Measurements from ENCODE around the gene PRKCE.

Gene PRKCE

DNA sequence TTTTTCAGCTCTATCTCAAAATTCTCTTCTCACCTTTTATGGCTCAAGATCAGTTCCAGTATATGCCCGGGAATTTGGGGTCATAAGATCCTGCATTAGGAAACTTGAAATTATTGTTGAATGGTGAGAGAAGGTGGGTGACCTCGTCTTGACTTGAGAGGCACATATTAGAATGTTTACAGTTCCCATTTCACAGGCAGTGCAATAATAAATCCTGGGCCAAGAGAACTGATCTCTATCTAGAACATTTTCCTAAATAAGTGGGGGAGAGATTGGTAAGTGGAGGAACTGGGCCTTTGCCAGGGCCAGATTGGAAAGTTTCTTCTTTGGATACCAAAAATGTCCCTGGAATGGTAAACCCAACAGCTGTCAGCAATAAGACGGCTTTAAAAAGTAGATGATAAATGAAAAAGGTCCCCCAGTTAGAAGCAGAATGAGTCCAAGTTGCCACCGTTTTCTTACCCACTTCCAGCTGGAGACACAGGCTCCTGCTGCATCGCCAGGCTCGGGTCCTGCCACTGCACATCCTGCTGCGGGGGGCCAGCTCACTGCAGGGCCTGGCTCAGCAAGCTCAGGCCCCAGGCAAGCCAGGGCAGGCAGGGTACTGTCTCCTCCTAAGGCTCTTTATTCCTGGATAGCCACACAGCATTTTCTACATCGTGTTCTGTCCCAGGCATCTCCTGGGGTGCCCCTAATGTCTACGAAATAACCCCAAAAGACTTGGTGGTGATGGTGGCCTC is 519.3 kb downstream of the PRKCE start:
- Histone ChIP-seq H3K4me3 (ENCODE audit: low read length in 2 of 2) (no peak overlapping the region), H3K4me1 (ENCODE audit: control insufficient read depth, insufficient read depth, low read length) (peaks cover 14% of the 10 kb centered on the region), H3K27ac (ENCODE audit: low read length) (no peak overlapping the region), H3K9me3 (ENCODE audit: control insufficient read depth in 2 of 2, low read length in 2 of 2) (no peaks in the 10 kb centered on the region), H3K27me3 (ENCODE audit: control insufficient read depth in 1 of 2, insufficient read depth in 2 of 2, low read length in 2 of 2) (no peaks in the 10 kb centered on the region), H3K9ac (ENCODE audit: low read length in 2 of 2) (no peak overlapping the region), H3K36me3 (ENCODE audit: control insufficient read depth in 2 of 2, insufficient read depth in 2 of 2, low read length in 2 of 2) (no peaks in the 10 kb centered on the region)

DNA sequence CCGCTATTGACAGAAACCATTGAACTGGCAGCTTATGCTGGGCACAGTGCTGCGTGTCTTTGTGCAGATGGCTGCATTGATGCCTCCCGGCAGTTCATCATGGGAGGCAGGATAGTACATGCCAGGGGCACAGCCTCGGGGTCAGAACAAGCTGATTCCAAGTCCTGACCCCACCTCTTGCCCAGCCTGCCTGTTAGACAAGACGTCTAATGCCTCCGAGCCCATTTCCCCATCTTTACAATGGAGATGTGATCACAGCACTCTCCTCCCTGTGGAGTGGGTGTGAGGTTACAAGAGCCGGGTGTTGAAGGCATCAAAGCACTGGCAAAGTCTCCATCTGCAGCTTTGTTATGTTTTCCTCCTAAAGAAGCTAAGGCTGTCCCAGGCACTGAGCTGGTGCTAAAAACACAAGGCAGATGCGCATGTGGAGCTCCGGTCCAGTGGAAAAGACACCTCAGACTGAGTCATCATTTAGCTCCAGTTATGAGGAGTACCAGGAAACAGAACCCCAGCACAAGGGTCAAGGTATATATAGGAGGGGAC is 520.0 kb downstream of the PRKCE start:
- H3K27me3 ChIP-seq (ENCODE audit: control insufficient read depth in 1 of 2, insufficient read depth in 2 of 2, low read length in 2 of 2): no peaks in the 10 kb centered on the region
- H3K4me1 ChIP-seq (ENCODE audit: control insufficient read depth, insufficient read depth, low read length): peaks cover 14% of the 10 kb centered on the region
- no peak overlapping the region for H3K27ac ChIP-seq (ENCODE audit: low read length)
- no peak overlapping the region for H3K9ac ChIP-seq (ENCODE audit: low read length in 2 of 2)
- H3K9me3 ChIP-seq (ENCODE audit: control insufficient read depth in 2 of 2, low read length in 2 of 2): no peaks in the 10 kb centered on the region
- no peaks in the 10 kb centered on the region for H3K36me3 ChIP-seq (ENCODE audit: control insufficient read depth in 2 of 2, insufficient read depth in 2 of 2, low read length in 2 of 2)
- no peak overlapping the region for H3K4me3 ChIP-seq (ENCODE audit: low read length in 2 of 2)

DNA sequence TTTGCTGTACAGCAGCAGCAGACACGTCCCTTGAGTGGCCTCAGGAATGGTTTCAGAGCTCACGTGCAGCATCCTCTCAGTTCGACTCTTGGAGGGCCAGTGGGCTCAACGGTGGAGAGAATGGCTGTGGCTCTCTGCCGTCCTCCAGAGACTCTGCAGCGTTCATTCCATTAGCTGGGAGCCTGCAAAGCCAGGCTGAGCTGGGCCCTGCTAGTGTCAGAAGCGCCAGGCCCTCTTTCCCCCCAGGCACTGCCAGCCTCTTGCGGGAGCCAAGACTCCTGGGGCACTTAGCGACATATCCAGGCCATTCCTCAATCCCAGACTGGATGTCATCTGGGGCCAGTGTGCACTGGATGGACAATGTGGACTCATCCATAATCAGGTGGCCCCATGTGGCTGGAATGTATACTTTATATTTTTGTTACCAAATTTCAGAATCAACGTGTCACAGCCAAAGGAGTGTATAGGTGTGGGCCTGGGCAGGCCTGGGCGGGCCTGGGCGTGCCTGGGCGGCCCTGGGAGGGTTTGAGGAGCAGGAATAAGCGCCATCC is 520.6 kb downstream of the PRKCE start:
- no peaks in the 10 kb centered on the region for H3K27me3 ChIP-seq (ENCODE audit: control insufficient read depth in 1 of 2, insufficient read depth in 2 of 2, low read length in 2 of 2)
- no peak overlapping the region for H3K9ac ChIP-seq (ENCODE audit: low read length in 2 of 2)
- H3K27ac ChIP-seq (ENCODE audit: low read length): no peak overlapping the region
- H3K4me3 ChIP-seq (ENCODE audit: low read length in 2 of 2): no peak overlapping the region
- H3K4me1 ChIP-seq (ENCODE audit: control insufficient read depth, insufficient read depth, low read length): peaks cover 14% of the 10 kb centered on the region
- no peaks in the 10 kb centered on the region for H3K36me3 ChIP-seq (ENCODE audit: control insufficient read depth in 2 of 2, insufficient read depth in 2 of 2, low read length in 2 of 2)
- no peaks in the 10 kb centered on the region for H3K9me3 ChIP-seq (ENCODE audit: control insufficient read depth in 2 of 2, low read length in 2 of 2)

GRCh38 chr2:46173030-46173429 is 521.6 kb downstream of the PRKCE start:
- H3K9me3 ChIP-seq (ENCODE audit: control insufficient read depth in 2 of 2, low read length in 2 of 2): no peaks in the 10 kb centered on the region
- H3K4me3 ChIP-seq (ENCODE audit: low read length in 2 of 2): no peak overlapping the region
- H3K27me3 ChIP-seq (ENCODE audit: control insufficient read depth in 1 of 2, insufficient read depth in 2 of 2, low read length in 2 of 2): no peaks in the 10 kb centered on the region
- no peaks in the 10 kb centered on the region for H3K36me3 ChIP-seq (ENCODE audit: control insufficient read depth in 2 of 2, insufficient read depth in 2 of 2, low read length in 2 of 2)
- peaks cover 14% of the 10 kb centered on the region for H3K4me1 ChIP-seq (ENCODE audit: control insufficient read depth, insufficient read depth, low read length)
- no peak overlapping the region for H3K9ac ChIP-seq (ENCODE audit: low read length in 2 of 2)
- no peak overlapping the region for H3K27ac ChIP-seq (ENCODE audit: low read length)

- H3K4me1 ChIP-seq (ENCODE audit: control insufficient read depth, insufficient read depth, low read length): peaks cover 15% of the 10 kb centered on the region
- no peak overlapping the region for H3K4me3 ChIP-seq (ENCODE audit: low read length in 2 of 2)
- H3K27ac ChIP-seq (ENCODE audit: low read length): no peak overlapping the region
- H3K9ac ChIP-seq (ENCODE audit: low read length in 2 of 2): no peak overlapping the region
- H3K9me3 ChIP-seq (ENCODE audit: control insufficient read depth in 2 of 2, low read length in 2 of 2): no peaks in the 10 kb centered on the region
- no peaks in the 10 kb centered on the region for H3K36me3 ChIP-seq (ENCODE audit: control insufficient read depth in 2 of 2, insufficient read depth in 2 of 2, low read length in 2 of 2)
- no peaks in the 10 kb centered on the region for H3K27me3 ChIP-seq (ENCODE audit: control insufficient read depth in 1 of 2, insufficient read depth in 2 of 2, low read length in 2 of 2)
Measured at GRCh38 chr2:46173636-46174250, 522.3 kb downstream of the PRKCE start.

DNA sequence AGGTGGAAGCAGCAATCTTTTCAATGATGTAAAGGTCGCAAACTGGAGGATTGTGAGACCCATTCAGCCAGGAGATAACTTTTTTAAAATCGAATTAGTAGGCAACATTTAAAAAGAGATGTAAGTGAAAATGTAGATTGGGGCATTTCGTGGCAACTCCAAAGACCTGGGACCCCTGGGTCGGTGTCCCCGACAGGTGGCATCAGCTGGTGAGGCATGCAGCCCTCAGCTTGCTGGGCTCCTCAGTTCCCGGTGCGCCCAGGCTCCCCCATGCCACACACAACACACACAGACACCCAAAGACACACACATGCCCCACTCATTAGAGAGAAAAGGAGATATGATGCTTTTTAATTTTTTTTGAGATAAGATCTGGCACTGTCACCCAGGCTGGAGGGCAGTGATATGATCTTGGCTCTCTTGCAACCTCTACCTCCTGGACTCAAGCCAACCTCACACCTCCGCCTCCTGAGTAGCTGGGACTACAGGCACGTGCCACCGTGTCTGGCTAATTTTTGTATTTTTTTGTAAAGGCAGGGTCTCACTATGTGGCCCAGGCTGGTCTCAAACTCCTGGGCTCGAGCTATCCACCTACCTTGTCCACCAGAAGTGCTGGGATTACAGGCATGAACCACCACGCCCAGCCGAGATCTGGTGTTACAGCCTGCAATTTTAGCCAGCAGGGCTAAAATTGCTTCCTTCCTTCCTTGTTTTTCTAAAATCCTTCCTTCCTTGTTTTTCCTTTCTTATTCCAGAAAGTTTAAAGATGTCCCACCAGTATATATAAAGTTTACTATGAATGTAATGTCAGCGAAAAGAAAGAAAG is 523.1 kb downstream of the PRKCE start:
- H3K36me3 ChIP-seq (ENCODE audit: control insufficient read depth in 2 of 2, insufficient read depth in 2 of 2, low read length in 2 of 2): no peaks in the 10 kb centered on the region
- H3K9ac ChIP-seq (ENCODE audit: low read length in 2 of 2): no peak overlapping the region
- no peak overlapping the region for H3K4me3 ChIP-seq (ENCODE audit: low read length in 2 of 2)
- H3K27me3 ChIP-seq (ENCODE audit: control insufficient read depth in 1 of 2, insufficient read depth in 2 of 2, low read length in 2 of 2): no peaks in the 10 kb centered on the region
- no peak overlapping the region for H3K27ac ChIP-seq (ENCODE audit: low read length)
- peaks cover 17% of the 10 kb centered on the region for H3K4me1 ChIP-seq (ENCODE audit: control insufficient read depth, insufficient read depth, low read length)
- no peaks in the 10 kb centered on the region for H3K9me3 ChIP-seq (ENCODE audit: control insufficient read depth in 2 of 2, low read length in 2 of 2)

GRCh38 chr2:46175419-46175818 is 523.9 kb downstream of the PRKCE start:
- H3K36me3 ChIP-seq (ENCODE audit: control insufficient read depth in 2 of 2, insufficient read depth in 2 of 2, low read length in 2 of 2): no peaks in the 10 kb centered on the region
- no peaks in the 10 kb centered on the region for H3K27me3 ChIP-seq (ENCODE audit: control insufficient read depth in 1 of 2, insufficient read depth in 2 of 2, low read length in 2 of 2)
- no peak overlapping the region for H3K4me3 ChIP-seq (ENCODE audit: low read length in 2 of 2)
- H3K9me3 ChIP-seq (ENCODE audit: control insufficient read depth in 2 of 2, low read length in 2 of 2): no peaks in the 10 kb centered on the region
- no peak overlapping the region for H3K9ac ChIP-seq (ENCODE audit: low read length in 2 of 2)
- no peak overlapping the region for H3K27ac ChIP-seq (ENCODE audit: low read length)
- peaks cover 17% of the 10 kb centered on the region for H3K4me1 ChIP-seq (ENCODE audit: control insufficient read depth, insufficient read depth, low read length)

- Histone ChIP-seq H3K4me1 (ENCODE audit: control insufficient read depth, insufficient read depth, low read length) (peaks cover 3% of the 10 kb centered on the region), H3K36me3 (ENCODE audit: control insufficient read depth in 2 of 2, insufficient read depth in 2 of 2, low read length in 2 of 2) (no peaks in the 10 kb centered on the region), H3K4me3 (ENCODE audit: low read length in 2 of 2) (no peak overlapping the region), H3K27ac (ENCODE audit: low read length) (no peak overlapping the region), H3K9ac (ENCODE audit: low read length in 2 of 2) (no peak overlapping the region), H3K27me3 (ENCODE audit: control insufficient read depth in 1 of 2, insufficient read depth in 2 of 2, low read length in 2 of 2) (no peaks in the 10 kb centered on the region), H3K9me3 (ENCODE audit: control insufficient read depth in 2 of 2, low read length in 2 of 2) (no peaks in the 10 kb centered on the region)
Measured at GRCh38 chr2:46177461-46178089, 526.1 kb downstream of the PRKCE start.

GRCh38 chr2:46179037-46179621 is 527.7 kb downstream of the PRKCE start:
- peaks cover 3% of the 10 kb centered on the region for H3K4me1 ChIP-seq (ENCODE audit: control insufficient read depth, insufficient read depth, low read length)
- no peaks in the 10 kb centered on the region for H3K9me3 ChIP-seq (ENCODE audit: control insufficient read depth in 2 of 2, low read length in 2 of 2)
- peak overlapping the region; percentile 24 for H3K27ac ChIP-seq (ENCODE audit: low read length)
- no peak overlapping the region for H3K9ac ChIP-seq (ENCODE audit: low read length in 2 of 2)
- H3K4me3 ChIP-seq (ENCODE audit: low read length in 2 of 2): no peak overlapping the region
- H3K27me3 ChIP-seq (ENCODE audit: control insufficient read depth in 1 of 2, insufficient read depth in 2 of 2, low read length in 2 of 2): no peaks in the 10 kb centered on the region
- H3K36me3 ChIP-seq (ENCODE audit: control insufficient read depth in 2 of 2, insufficient read depth in 2 of 2, low read length in 2 of 2): no peaks in the 10 kb centered on the region

DNA sequence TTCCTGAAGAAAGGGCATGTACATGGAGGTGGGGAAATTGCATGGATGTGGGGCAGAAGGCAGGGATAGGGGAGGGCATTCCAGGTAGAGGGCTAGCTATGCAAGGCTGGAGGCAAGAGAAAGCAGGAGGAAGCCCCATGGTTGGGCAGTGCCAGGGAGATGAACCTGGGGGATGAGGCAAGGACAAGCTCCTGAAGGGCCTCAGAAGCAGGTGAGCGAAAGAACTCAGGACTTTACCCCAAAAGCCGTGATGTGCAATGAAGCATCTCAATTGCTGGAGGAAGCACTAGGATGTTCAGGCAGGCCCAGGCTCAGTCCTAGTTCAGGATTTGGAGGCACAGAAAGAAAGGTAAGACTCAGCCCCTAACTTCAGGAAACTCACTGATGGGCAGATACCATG is 528.7 kb downstream of the PRKCE start:
- no peak overlapping the region for H3K4me3 ChIP-seq (ENCODE audit: low read length in 2 of 2)
- no peak overlapping the region for H3K27ac ChIP-seq (ENCODE audit: low read length)
- no peak overlapping the region for H3K9ac ChIP-seq (ENCODE audit: low read length in 2 of 2)
- peaks cover 0 to 3% of the 10 kb centered on the region in 2 donors for H3K36me3 ChIP-seq (ENCODE audit: control insufficient read depth in 2 of 2, insufficient read depth in 2 of 2, low read length in 2 of 2)
- H3K4me1 ChIP-seq (ENCODE audit: control insufficient read depth, insufficient read depth, low read length): peaks cover 3% of the 10 kb centered on the region
- no peaks in the 10 kb centered on the region for H3K27me3 ChIP-seq (ENCODE audit: control insufficient read depth in 1 of 2, insufficient read depth in 2 of 2, low read length in 2 of 2)
- H3K9me3 ChIP-seq (ENCODE audit: control insufficient read depth in 2 of 2, low read length in 2 of 2): no peaks in the 10 kb centered on the region
